GM18505 (cell line): ENCODE data around the gene NLGN4X.

Experiments
- ATAC-seq: cut with Tn5 transposase; IDR thresholded peaks from one replicate; pipeline ENCODE4 v1.9.1; 2021; ENCODE audit not compliant: unreplicated experiment
- POLR2A ChIP-seq: IDR thresholded peaks from 4 replicates; pipeline ENCODE4 v1.6.1; 2011; ENCODE audit warnings: borderline replicate concordance; ENCODE audit not compliant: insufficient read depth, insufficient read length; ENCODE audit errors: extremely low read depth

Gene NLGN4X

DNA sequence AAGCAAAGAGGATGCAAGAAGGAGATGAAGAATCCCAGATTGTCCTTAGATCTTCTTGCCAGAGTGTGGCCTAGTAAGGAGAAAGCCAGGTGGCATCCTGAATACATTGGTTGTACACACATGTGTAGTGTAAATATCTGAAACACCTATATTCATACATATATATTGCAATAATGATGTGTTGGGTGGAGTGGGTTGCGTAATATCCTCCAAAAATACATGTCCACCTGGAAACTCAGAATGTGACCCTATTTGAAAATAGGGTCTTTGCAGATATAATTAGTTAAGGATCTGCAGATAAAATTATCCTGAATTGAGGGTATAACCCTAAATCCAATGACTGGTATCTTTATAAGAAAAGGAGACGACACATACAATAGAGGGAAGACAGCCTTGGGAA, 216.3 kb downstream of the NLGN4X start:
- no peak for ATAC-seq
- no peak for TF ChIP-seq POLR2A

DNA sequence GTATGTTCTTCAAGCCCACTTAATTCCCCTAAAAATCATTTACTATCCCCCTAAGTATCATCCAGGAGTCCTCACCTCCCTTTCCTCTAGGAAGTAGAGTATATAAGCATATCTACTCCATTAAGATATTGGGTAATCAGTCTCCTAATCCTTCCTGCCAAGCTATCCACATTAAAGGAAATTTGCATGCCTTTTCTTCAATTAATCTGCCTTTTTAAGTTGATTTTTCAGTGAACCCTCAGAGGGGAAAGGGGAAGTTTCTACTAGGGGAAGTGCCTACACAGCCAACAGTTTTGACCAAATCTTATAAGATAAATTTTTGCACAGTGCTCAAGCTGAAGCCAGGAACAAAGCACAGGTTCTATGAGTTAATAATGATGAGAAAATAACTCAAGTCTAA, 222.8 kb downstream of the NLGN4X start:
- no peak for TF ChIP-seq POLR2A
- ATAC-seq: no peak

DNA sequence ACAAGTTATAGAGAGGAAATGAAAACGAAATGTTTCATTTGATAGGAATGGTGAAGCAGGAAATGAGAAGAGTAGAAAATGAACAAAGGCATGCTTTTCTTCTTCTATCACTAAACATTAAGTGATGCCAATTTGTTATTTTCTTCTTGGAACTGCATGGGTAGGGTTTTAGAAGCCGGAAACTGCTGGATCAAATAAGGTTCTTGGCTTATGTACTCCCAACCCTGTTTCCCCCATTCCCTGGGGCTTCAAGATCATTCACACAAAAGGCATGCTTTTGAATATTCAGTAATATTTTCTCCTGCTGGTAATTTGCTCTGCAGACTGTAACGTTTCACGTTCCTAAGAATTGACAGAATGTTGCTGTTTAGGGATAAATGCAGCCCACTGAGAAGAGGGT, 224.1 kb downstream of the NLGN4X start:
- ATAC-seq: no peak
- no peak for TF ChIP-seq POLR2A

DNA sequence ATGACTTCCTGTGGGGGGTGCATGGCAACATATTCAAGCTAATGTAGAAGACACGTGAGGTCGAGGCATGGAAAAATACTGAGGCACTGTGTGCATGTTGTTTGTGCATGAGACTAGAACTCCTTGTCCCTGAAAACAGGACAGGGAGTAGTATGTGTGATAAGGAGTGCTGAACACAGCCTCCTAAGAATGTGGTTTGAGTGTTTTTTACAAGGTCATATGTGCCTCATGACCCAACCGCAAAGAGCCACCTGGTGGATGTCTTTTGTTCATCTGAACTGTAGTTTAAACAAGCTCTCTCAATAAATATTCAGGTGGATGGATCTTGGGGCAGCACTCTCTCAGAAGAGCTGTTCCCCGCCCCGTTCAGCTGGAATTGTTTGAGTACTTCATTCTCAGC, 226.6 kb downstream of the NLGN4X start:
- ATAC-seq: no peak
- TF ChIP-seq POLR2A: no peak

DNA sequence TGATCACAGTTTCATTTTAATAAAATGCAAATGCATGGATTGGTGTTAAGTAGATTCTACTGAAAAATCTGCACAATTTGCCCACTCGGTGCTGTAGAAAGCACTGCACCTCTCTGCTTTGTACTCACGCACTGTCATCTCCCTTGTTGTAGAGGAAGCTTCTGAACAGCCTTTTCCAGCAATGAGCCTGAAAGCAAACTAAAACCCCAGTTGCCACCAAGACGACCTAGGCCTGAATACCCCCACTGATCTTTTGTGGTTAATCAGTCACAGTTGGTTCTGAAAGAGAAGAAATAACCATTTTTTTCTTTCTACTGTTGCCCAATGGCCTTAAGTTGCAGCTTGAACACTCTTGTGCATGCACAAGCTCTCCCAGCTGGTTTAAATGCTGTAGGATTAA, 229.8 kb downstream of the NLGN4X start:
- ATAC-seq: no peak
- no peak for TF ChIP-seq POLR2A

DNA sequence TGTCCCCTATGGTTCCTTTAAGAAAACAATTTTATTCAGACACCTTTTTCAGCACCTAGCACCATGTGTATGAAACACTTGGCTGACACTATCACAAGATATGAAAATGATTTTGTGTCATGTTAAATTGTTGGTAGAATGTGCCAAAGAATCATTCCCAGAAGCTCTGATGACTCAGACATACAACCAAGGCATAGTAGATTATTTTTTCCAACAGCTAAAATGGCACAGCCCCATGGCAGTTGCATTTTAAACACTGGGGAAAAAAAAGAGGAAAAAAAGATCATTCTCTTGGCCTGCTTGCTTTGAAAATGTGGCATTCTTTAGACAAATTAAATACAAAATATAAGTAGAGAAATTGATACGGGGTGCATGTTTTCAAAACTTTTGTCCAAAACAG, 230.2 kb downstream of the NLGN4X start:
- ATAC-seq: no peak
- TF ChIP-seq POLR2A: no peak

DNA sequence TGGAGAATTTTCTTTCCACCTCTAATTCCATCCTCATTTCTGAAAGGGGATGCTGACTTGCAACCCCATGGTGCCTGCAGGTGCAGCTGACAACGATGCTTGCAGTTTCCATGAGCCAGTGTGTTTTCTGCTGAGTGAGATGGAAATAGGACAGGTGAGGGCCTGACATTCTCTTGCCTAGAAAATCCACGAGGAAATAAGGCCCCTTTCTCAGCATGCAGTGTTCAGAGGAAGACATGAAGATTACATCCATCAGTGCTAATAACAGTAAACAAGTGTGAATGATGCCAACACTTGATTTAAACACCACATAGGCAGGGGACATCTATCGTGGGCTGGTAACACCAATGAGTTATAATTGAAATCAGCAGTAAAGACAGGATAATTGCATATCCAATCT, 237.3 kb downstream of the NLGN4X start:
- ATAC-seq: no peak
- no peak for TF ChIP-seq POLR2A

DNA sequence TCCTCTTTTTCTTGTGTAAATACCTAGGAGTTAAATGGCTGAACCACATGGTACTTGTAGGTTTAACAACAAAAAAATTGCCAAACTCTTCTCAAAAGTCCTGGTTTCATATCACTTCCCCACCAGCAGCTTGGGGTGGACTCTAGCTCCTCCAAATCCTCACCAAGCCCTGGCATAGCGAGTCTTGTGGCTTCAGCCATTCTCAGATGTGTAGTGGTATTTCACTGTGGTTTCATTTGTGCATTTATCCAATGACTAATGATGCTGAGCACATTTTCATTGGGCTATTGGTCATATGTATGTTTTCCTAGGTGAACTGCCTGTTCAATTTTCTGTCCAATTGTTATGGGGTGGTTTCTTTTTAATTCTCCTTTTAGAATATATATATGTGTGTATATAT, 249.3 kb downstream of the NLGN4X start:
- no peak for TF ChIP-seq POLR2A

DNA sequence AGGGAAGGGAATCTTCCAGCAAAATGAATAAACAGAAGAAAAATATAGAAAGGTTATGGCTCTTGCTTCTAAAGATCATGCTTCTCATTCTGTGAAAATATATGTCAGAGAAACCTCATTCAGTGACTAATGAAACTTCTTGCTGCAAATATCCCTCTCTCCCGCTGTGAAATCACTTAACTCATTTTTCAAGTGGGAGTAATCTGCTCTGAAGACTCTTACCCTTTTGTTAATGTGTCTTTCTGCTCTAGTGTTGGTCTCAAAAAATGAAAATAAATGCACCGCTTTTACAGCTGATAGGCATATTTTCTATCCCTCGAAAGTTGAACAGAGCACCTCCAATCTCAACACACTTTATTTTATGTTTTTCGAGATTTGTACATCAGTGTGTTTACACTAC, 252.3 kb downstream of the NLGN4X start:
- no peak for TF ChIP-seq POLR2A
- ATAC-seq: no peak

More for the DNA sequence above, 249.3 kb downstream of the NLGN4X start:
- no peak for ATAC-seq

DNA sequence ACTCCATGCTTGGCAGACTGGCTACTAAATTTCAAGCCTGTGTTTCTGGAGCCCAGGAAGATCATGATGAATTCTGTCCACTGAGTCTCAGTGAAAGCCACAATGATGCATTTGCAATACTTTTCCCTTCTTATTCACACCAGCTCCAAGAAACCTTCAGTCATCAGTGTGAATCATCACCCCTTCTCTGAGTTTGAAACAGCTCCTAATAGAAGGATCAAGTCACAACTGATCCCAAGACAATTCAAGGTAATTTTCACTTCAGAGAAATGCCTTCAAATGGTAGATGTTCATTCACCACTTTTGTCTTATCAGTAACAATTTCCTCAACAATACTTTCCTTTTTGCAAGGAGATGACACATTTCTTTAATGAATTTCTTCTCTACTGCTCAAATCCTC, 257.4 kb downstream of the NLGN4X start:
- no peak for TF ChIP-seq POLR2A
- ATAC-seq: no peak

DNA sequence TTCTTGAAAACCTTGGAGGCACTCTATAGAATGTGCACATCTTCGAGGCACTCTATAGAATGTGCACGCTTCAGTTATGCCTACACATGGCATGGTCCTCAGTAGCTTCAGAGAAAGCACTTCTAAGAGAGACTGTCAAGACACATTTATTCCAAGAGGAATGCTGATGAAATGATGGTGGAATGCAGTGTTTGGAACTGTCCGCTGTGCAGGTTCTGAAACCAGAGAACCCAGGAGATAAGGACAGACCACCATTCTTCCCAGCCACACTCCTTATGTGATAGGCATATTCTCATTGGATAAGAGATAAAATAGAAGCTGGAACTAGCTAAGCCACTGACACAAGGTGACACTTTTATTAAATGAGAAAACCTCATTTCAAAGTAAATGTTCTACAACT, 263.3 kb downstream of the NLGN4X start:
- no peak for ATAC-seq
- TF ChIP-seq POLR2A: no peak

DNA sequence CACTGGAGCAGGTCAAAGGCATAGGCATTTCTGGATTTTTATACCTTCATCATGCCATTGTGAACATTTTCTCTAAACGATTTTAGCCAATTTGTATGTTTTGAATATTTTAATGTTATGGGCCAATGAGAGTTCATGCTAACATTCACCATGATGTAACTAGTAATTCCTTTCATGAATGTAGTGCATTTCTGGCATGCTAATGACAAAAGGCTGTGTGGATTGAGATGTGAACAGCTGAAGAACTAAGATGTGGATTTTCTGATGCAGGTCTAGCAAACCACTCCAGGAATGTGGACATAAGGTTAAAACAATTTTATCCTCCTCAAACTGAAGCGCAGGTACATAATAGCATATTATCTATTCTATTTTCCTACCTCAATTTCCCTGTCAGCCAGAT, 269.4 kb downstream of the NLGN4X start:
- no peak for TF ChIP-seq POLR2A
- no peak for ATAC-seq

DNA sequence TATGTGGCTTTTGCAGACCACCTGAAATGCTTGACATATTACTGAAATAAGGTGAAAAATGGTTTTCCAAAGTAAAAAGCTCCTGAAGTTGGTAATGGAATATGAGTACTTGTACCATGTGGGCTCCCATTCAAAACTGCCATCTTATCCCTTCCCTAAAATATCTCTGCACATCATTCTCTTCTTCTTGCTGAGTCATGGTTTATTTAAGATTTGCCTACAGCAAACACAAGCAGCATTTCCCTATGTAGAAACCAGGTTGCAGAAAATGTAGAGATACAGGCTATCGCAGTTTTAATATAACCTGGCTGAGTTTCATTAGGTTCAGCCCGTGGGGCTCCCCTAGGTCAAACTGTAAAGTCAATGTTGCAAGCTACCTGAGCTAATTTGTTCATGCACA, 270.1 kb downstream of the NLGN4X start:
- TF ChIP-seq POLR2A: no peak
- ATAC-seq: no peak

DNA sequence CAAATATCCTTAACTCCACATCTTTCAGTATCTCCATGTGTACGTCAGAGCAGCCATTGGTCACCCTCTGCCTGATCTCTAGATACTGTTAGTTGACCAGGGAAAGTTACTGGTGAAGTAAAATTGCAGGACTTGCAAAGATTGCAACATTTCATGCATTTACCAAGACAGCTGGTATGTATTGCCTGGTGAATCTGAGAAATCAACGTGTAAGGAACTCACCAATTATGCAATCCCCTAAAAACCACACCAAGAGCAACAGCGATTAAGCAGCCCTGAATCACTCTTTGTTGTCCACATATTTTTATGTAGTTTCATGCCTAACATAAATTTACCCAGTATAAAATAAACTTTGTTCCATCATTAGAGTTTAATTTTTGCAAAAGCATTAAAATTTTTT, 271.2 kb downstream of the NLGN4X start:
- no peak for TF ChIP-seq POLR2A
- no peak for ATAC-seq

DNA sequence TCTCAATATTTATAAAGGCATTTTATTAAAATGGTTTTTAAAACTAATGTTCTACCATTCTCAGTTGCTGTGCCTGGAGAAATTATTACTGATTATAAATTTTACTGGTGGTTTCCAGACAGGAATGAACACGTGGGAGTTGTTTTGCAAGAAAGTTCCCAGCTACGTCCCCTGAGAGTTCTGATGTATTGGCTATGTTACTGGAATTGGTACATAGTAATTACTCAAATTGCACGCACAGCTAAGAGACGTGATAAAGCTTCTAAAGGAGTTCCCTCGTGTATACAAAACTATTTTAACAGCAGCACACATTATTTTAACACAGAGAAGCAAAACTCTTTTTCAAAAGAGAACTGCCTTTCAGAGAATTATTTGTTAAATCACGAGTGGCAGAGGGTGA, 292.2 kb downstream of the NLGN4X start:
- no peak for ATAC-seq
- TF ChIP-seq POLR2A: no peak
